ENCODE measurements around the gene HOXB9.
A peak's percentile ranks its signal among the peaks of the same experiment; 100 is the strongest.

Gene HOXB9

DNA sequence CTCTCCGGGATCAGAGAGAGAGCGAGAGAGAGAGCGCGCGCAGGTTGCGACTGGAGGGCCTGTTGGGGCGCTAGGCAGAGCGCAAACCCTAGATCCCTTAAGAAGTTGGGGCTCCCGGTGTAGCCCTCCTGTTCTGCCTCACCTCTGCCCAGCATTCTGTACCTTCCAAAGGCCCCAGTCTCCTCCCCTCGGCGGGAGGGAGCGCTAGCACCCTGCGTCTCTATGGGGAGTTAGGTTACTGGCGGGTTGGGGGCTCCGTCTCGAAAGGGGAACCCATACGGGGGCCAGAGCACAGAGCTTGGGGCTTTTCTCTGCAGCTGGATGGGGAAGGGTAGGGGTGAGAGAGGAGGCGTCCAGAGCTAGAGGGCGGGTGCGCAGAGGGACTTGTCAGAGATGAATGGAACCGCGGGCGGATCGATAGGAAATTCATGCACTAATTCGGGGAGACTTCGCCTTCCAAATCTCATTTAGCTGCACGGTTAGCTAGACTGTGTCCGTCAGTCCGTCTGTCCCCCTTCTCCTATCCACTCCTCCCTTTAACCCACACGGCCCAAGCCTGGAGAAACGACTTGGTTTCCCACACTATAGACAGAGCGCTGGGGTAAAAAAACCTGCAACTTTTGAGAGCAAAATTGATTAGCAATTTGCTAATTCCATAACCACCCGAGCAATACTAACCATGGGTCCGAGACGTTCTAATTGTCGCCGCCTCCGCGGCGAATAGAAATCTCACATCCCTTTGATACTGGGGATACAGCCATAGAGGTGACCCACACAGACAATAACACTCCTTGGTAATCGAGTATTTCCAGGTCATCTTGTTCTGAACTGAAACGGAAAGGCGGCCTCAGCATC is 47.3 kb downstream of the HOXB9 start:
- peak overlapping the region; percentile 87 for H3K4me3 ChIP-seq (ENCODE audit: low read length)
- H3K36me3 ChIP-seq (ENCODE audit: insufficient read depth, low read length), result peaks cover 8% of the 10 kb centered on the region
- peak overlapping the region; percentile 87 for H3K9ac ChIP-seq (ENCODE audit: low read depth, low read length)
- peak overlapping the region; percentile 100 for H3K4me2 ChIP-seq (ENCODE audit: low read length)
- H3K27me3 ChIP-seq (ENCODE audit: control insufficient read depth, insufficient read depth, low read length), result no peaks in the 10 kb centered on the region
- no peaks in the 10 kb centered on the region for H3K9me3 ChIP-seq (replicated peaks; ENCODE audit: low read length)
- peaks cover 26% of the 10 kb centered on the region for H3K4me1 ChIP-seq (ENCODE audit: control insufficient read depth, insufficient read depth, low read length)

DNA sequence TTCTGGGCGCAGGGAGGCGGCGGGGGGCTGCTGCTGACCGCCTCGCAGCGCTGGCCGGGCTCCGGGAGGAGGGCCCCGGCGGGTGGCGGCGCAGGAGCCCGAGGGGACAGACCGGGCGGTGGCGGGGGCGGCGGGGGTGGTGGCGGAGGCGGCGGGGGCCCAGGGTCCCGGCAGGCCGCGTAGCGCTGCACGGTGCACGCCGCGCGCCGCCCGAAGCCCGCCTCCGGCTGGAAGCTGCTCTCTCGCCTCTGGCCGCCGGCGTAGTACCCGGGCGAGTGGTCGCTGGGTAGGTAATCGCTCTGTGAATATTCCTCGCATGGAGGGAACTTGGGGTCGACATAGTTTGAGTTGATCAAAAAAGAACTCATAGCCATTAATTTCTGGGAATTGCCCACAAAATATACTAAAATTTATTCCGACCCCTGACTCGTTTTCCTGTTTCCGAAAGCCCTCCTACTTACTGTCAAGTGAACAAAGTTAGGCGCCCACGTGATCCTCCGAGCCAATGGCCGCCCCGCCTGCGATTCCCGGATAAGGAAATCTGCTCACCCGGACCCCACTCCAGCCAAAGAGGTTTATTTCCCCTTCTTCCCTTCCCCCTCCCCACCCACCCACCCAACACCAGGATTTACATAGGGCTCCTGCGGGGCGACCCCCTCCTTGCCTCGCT is 48.1 kb downstream of the HOXB9 start, which contains the start of gene HOXB4:
HOXB4 (minus strand) TSS at position 405 of the 670 bp plus-strand sequence; CDS start at position 374, 31 bp downstream.
- Histone ChIP-seq H3K4me1 (ENCODE audit: control insufficient read depth, insufficient read depth, low read length) (peaks cover 25% of the 10 kb centered on the region), H3K4me3 (ENCODE audit: low read length) (peak within 1 kb of the TSS; percentile 87), H3K4me2 (ENCODE audit: low read length) (peak within 1 kb of the TSS; percentile 100), H3K36me3 (ENCODE audit: insufficient read depth, low read length) (peaks cover 8% of the 10 kb centered on the region), H3K9ac (ENCODE audit: low read depth, low read length) (peak within 1 kb of the TSS; percentile 87), H3K27me3 (ENCODE audit: control insufficient read depth, insufficient read depth, low read length) (no peaks in the 10 kb centered on the region), H3K9me3 (replicated peaks; ENCODE audit: low read length) (no peaks in the 10 kb centered on the region)

DNA sequence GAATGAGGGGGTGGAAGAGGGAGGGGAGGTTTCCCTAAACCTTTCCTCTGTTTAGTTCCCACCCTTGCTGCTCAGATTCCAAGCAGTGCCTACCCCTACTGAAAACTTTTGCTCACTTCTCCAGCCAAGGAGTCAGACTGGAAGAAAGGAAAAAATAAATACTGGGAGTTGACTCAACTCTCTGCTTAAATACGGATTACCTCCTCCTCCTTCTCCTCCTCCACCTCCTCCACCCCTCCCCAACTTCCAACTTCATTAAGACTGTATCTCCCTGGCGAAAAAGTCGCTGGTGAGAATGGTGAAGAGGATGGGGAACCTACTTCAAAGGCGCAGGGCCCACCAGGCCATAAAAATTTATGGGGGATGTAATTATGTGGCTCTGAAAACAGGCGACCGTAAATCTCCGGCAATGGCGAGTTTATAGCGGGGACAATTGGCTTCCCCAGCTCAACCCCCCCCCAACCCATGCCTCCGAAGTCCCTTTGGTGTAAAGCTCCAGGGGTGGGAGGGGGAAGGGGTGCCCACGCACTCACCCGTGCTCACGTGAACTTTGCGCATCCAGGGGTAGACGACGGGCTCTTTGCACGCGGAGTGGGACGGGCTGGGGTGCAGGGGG is 48.7 kb downstream of the HOXB9 start:
- H3K36me3 ChIP-seq (ENCODE audit: insufficient read depth, low read length), result peaks cover 8% of the 10 kb centered on the region
- H3K27me3 ChIP-seq (ENCODE audit: control insufficient read depth, insufficient read depth, low read length), result no peaks in the 10 kb centered on the region
- H3K4me1 ChIP-seq (ENCODE audit: control insufficient read depth, insufficient read depth, low read length), result peaks cover 25% of the 10 kb centered on the region
- H3K4me3 ChIP-seq (ENCODE audit: low read length), result peak overlapping the region; percentile 87
- H3K9me3 ChIP-seq (replicated peaks; ENCODE audit: low read length), result no peaks in the 10 kb centered on the region
- H3K4me2 ChIP-seq (ENCODE audit: low read length), result peak overlapping the region; percentile 100
- peak overlapping the region; percentile 72 for H3K9ac ChIP-seq (ENCODE audit: low read depth, low read length)

DNA sequence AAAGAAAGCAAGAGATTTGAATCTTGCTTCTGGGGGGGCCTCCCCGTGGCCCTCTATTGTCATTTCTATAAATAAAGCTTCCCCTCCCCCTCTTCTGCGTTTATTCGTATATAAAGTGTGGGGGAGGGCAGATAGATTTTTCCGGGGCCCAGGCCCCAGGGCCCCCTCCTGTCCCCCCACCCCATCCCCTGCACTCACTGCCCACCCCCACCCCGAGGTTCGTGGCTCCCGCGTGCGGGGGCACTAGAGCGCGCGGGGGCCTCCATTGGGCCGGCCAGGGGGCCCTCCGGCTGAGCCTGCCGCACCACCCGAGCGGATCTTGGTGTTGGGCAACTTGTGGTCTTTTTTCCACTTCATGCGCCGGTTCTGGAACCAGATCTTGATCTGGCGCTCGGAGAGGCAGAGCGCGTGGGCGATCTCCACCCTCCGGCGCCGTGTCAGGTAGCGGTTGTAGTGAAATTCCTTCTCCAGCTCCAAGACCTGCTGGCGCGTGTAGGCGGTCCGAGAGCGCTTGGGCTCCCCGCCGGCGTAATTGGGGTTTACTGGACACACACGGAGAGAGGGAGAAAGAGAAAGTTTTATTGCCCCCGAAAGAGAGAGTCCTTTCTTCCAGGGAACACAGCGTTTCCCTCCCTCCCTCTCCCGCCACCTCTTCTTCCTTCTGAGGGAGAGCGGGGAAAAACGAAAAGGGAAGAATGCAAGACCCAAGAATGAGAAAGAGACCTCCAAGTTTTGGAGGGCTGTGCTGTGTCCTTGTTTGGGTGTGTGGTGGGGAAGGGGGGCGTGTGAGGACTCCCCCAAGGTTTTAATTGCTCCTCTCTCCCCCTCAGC is 49.5 kb downstream of the HOXB9 start:
- H3K36me3 ChIP-seq (ENCODE audit: insufficient read depth, low read length), result peaks cover 8% of the 10 kb centered on the region
- peak overlapping the region; percentile 87 for H3K4me3 ChIP-seq (ENCODE audit: low read length)
- H3K27me3 ChIP-seq (ENCODE audit: control insufficient read depth, insufficient read depth, low read length), result no peaks in the 10 kb centered on the region
- peak overlapping the region; percentile 100 for H3K4me2 ChIP-seq (ENCODE audit: low read length)
- peaks cover 30% of the 10 kb centered on the region for H3K4me1 ChIP-seq (ENCODE audit: control insufficient read depth, insufficient read depth, low read length)
- H3K9ac ChIP-seq (ENCODE audit: low read depth, low read length), result peak overlapping the region; percentile 72
- H3K9me3 ChIP-seq (replicated peaks; ENCODE audit: low read length), result no peaks in the 10 kb centered on the region

DNA sequence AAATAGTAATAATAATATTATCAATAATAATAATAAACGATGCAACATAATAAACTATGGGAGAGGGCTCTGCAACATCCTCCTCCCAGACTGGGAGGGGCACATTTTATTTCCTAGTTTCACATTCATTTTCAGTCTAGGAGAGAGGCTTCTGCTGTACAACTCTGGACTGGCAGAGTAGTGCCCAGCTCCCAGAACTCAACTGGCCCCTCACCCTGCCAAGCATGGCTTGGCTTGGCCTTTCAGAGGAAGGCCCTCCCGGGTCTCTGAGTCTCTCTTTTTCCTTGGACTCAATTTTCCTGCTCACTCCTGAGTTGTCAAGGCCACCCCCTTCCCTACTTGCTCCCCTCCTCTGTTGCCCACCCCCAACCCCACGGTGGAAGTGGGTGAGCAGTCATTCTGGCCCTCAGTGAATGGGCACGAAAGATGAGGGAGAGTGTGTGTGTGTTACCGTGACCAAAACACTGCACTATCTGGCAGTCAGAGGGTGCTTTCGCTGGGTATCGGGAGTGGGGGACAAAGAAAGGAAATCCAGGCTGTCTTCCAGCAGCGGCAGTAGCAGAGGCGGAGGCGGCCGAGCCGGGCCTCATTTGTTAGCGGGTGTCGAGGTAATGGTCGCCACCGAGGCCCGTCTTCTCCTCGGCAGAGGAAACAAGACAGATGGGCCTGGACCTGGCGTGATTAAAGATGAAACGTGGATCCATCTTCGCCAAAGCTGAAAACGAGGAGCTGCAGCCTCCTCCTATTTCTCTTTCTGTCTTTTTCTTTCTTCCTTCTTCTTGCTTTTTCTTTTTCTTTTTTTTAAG is 50.3 kb downstream of the HOXB9 start:
- Histone ChIP-seq H3K4me1 (ENCODE audit: control insufficient read depth, insufficient read depth, low read length) (peaks cover 34% of the 10 kb centered on the region), H3K4me2 (ENCODE audit: low read length) (no peak overlapping the region), H3K9me3 (replicated peaks; ENCODE audit: low read length) (no peaks in the 10 kb centered on the region), H3K4me3 (ENCODE audit: low read length) (no peak overlapping the region), H3K9ac (ENCODE audit: low read depth, low read length) (no peak overlapping the region), H3K27me3 (ENCODE audit: control insufficient read depth, insufficient read depth, low read length) (no peaks in the 10 kb centered on the region), H3K36me3 (ENCODE audit: insufficient read depth, low read length) (peaks cover 8% of the 10 kb centered on the region)

DNA sequence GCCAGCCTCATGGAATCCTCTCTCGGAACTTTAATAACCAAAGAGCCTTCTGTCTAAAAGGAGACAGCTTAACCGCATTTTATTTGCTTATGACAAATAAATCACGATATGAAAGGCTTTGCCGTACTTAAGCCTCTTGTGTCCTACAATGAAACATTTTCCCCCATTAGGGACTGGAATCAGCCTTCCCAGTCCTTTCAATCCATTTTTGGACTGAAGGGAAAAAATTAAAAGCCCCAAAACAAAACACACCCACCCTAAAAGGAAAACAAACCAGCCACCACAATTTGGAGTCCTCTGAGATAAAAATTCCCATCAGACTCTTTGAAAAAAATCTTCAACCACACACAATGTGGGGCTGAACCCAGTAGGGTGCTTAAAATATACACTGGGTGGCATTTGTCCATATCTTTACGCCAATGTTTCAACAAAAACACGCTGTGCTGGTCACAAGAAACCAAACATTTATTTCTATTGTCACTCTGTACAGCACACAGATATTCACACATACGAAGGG is 51.0 kb downstream of the HOXB9 start:
- Histone ChIP-seq H3K36me3 (ENCODE audit: insufficient read depth, low read length) (peaks cover 8% of the 10 kb centered on the region), H3K27me3 (ENCODE audit: control insufficient read depth, insufficient read depth, low read length) (no peaks in the 10 kb centered on the region), H3K9ac (ENCODE audit: low read depth, low read length) (no peak overlapping the region), H3K4me3 (ENCODE audit: low read length) (no peak overlapping the region), H3K4me1 (ENCODE audit: control insufficient read depth, insufficient read depth, low read length) (peaks cover 40% of the 10 kb centered on the region), H3K9me3 (replicated peaks; ENCODE audit: low read length) (no peaks in the 10 kb centered on the region), H3K4me2 (ENCODE audit: low read length) (no peak overlapping the region)

DNA sequence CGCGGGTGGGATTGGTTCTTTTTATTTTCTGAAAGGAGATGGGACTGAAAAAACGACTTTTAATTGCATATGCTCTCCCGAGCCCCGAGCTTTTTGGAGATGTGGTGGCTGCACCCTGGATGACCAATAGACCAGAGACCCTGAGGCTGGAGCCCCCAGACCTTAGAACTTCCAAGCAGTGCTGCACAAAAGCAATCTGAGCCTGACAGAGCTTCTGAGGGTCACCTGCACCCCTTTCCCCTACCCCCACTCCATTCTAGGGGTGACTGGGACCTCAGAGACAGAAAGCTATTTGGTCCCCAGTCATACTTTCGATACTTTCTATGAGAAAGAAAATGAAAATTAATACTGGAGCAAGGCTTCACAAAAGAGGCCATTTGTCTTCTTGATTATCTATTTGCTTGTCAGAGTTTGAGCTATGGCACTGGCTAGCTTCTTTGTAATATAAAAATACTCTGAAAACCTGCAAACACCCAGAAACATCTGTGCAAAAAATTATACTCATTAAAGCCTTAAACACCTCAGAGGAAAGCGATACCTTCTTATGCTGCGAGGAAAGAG is 51.6 kb downstream of the HOXB9 start:
- no peak overlapping the region for H3K4me2 ChIP-seq (ENCODE audit: low read length)
- H3K4me1 ChIP-seq (ENCODE audit: control insufficient read depth, insufficient read depth, low read length), result peaks cover 44% of the 10 kb centered on the region
- H3K4me3 ChIP-seq (ENCODE audit: low read length), result no peak overlapping the region
- H3K27me3 ChIP-seq (ENCODE audit: control insufficient read depth, insufficient read depth, low read length), result no peaks in the 10 kb centered on the region
- no peaks in the 10 kb centered on the region for H3K9me3 ChIP-seq (replicated peaks; ENCODE audit: low read length)
- H3K9ac ChIP-seq (ENCODE audit: low read depth, low read length), result no peak overlapping the region
- peaks cover 8% of the 10 kb centered on the region for H3K36me3 ChIP-seq (ENCODE audit: insufficient read depth, low read length)

DNA sequence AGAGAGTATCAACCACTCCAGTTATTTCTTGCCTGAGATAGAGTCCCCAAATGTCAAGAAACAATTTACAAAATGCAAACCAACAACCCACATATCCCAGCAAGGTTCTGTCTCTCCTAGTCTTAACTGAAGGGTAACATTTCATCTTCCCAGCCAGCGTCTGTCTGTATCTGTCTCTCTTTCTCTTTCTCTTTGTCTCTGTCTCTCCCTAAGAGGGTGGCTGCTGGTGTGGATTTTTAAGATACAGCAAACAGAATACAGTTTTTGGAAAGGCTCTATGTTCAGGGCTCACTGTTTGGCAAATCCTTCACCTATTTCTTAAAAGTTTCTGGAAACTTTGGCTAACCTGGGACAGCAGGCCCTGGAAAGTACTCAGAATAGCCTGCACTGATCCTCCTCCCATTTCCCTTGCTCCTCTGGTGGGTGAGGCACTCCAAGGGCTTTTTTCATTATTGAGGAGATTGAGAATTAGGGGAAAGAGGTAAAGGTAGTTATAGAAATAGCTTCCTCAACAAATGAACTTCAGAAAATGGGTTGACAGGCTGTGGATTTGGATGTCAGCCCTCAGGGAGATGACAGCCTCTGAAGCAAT is 54.2 kb downstream of the HOXB9 start:
- Histone ChIP-seq H3K9ac (ENCODE audit: low read depth, low read length) (peak overlapping the region; percentile 85), H3K4me1 (ENCODE audit: control insufficient read depth, insufficient read depth, low read length) (peaks cover 34% of the 10 kb centered on the region), H3K36me3 (ENCODE audit: insufficient read depth, low read length) (peaks cover 8% of the 10 kb centered on the region), H3K4me2 (ENCODE audit: low read length) (peak overlapping the region; percentile 77), H3K4me3 (ENCODE audit: low read length) (no peak overlapping the region), H3K27me3 (ENCODE audit: control insufficient read depth, insufficient read depth, low read length) (no peaks in the 10 kb centered on the region), H3K9me3 (replicated peaks; ENCODE audit: low read length) (no peaks in the 10 kb centered on the region)

All from skeletal muscle satellite cell (primary cell).